ENCODE results near the gene UNC13D.
"Not testable (repeated sequence)": the region's sequence is repeated elsewhere in the genome, so short reads cannot be mapped to it uniquely, and the experiment has no call there.

UNC13D gene

DNA sequence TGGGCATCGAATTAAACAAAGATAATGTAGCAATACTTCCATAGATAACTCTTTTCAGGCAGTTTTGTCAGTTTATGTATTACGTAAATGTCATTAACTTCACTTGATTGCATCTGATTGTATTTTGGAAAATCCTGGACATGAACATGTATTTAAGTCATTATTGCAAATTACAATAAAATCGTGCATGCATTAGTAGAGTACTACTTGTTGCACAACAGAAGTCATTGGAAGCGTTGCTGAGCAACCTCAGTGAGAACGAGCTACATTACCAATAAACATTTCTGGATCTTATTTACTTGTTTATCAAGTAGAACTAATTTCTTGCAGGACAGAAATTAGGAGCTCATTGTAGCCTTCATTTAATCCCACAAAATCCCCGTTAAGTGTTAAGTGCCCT lies 53.0 kb downstream of the UNC13D start:
- no peak for DNase-seq

DNA sequence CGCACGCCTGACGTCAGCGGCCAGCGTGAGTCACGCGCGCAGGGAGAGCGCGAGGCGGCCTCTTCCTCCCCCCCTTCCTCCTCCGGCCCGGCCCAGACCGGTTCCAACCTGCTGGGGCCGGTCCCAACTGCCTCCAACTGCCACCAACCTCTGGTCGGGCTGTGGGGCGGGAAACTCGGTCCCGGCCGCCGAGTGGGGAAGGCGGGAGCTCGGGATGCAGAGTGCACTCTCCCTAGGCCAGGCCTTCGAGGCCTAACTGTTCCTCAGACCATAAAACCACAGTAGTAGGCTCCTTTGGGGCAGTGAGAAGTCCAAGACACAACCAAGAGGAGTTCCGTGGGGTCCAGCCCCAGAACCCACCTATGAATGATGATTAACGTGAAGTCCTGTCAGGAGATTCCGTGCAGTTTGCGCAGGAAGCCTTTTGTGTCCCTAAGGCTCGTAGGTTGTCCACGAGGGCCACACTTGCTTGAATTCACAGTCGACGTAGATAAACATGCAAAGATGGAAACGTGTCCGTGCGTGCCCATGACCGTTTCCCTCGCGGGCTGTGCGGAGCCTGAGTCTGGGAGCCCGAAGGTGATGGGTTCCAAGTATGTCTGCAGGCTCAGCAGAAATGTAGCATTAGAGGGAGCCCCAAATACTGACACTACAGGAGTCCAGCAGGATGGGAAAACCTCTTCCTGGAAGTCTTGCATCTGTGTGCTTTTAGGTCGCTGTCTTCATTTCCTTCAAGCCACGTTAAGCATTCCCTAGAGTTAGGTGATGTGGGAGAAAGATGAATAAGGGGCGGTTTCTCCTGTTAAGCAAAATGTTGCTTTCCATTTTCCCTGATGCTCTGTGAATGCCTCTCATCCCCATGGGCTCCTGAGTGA lies 59.0 kb downstream of the UNC13D start:
- DNase-seq = peak; percentile 95

- peak; percentile 99 for DNase-seq
Measured at GRCh38 chr17:75784473-75785015, 59.7 kb downstream of the UNC13D start, which contains the start of gene UNK. Gene UNK (plus strand): TSS chr17:75784806. CDS start chr17:75784881, 75 bp downstream.

DNA sequence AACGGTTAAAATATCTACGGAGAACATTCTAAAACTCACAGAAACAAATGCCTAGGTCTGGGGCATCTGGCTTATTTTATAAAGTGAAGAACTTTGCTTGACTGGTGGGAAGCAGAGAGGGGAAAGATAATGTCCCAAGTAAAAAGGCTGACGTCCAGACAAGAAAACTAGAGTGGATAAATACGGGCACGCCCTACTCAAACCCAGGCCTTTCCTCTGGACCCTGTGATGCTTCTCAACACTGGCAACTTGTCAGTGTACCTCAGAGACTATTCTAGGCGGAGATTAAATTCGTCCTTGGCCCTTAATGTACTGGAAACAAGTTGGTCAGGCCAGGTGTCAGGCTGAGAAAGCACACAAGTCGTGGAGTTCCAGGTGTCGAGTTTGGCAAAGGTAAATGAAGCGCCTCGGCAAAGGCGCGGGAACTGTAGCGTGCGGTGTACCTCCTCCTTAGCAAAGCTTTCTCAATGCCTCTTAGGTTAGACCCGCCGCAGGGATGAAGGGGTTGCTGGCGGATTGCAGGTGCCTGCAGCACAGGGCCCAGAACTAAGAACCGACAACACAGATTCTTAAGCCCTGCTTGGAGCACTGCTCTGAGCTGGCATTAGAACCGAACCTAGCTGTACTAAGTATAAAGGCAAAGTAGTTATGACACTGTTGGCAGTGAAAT lies 60.3 kb downstream of the UNC13D start:
- no peak for DNase-seq

- peak; percentile 54 for DNase-seq
Measured at GRCh38 chr17:75783069-75783783, 61.0 kb downstream of the UNC13D start.

GRCh38 chr17:75779987-75780889 lies 64.0 kb downstream of the UNC13D start:
- DNase-seq = no peak

- peak; percentile 99 for DNase-seq
Measured at GRCh38 chr17:75779250-75779986, 64.8 kb downstream of the UNC13D start.

DNA sequence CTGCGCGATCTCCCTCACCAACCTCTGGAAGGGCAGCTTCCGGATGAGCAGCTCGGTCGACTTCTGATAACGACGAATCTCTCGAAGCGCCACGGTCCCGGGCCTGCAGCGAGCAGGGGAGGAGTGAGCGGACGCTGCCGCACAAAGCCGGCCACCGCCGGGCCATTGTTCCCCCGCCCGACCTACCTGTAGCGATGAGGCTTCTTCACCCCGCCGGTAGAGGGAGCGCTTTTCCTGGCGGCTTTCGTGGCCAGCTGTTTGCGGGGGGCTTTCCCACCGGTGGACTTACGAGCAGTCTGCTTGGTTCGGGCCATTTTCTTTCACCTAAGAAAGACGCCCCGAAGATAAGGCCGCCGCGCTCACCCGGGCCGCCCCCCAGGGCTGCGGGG lies 65.3 kb downstream of the UNC13D start:
- no peak for DNase-seq

GRCh38 chr17:75778066-75778860 lies 65.9 kb downstream of the UNC13D start:
- not testable (repeated sequence) for DNase-seq

- no peak for DNase-seq
Measured at GRCh38 chr17:75777296-75777922, 66.8 kb downstream of the UNC13D start.

Measured in NCI-H2227 treated with DMSO at 0.1 percent for 48 hours (cell line).